Prostate gland (tissue), 2 donors: ENCODE measurements around the gene SLK. TPM values are rescaled to one million over a fixed set of nuclear protein-coding genes. Genes with fewer than 3 reads are reported as not detected.

Source experiments
- DNase-seq: peaks from one replicate; pipeline ENCODE4 v3.0.0-alpha.2; 2019; ENCODE audit warnings: low spot score
- H3K27ac ChIP-seq, 2 donors: fragments of 200-600 bp; sonication (generic); 2 replicates each; pipeline ENCODE4 v1.5.1; 2017 to 2019
- H3K27me3 ChIP-seq: fragments of 200-600 bp; sonication (generic); replicated peaks from 2 replicates; pipeline ENCODE4 v1.5.1; 2019; ENCODE audit not compliant: insufficient read depth
- H3K36me3 ChIP-seq, 2 donors: fragments of 200-600 bp; sonication (generic); 1 replicate in 1 of 2; 2 replicates in 1 of 2; pipeline versions ENCODE4 v1.5.1 to v1.8.1; 2017 to 2019
- H3K4me1 ChIP-seq: fragments of 200-600 bp; sonication (generic); replicated peaks from 2 replicates; pipeline ENCODE4 v1.5.1; 2019
- H3K4me3 ChIP-seq, 2 donors: fragments of 200-600 bp; sonication (generic); 2 replicates each; pipeline ENCODE4 v1.5.1; 2017 to 2019
- H3K9me3 ChIP-seq: fragments of 200-600 bp; sonication (generic); 2 replicates; pipeline ENCODE4 v1.5.1; 2017
- POLR2A ChIP-seq: fragments of 450-650 bp; IDR thresholded peaks from one replicate; pipeline ENCODE4 v1.6.1; 2016; ENCODE audit warnings: antibody characterized with exemption, mild to moderate bottlenecking
- POLR2AphosphoS5 ChIP-seq: sonication (generic); formaldehyde crosslinking; IDR thresholded peaks from one replicate; pipeline ENCODE4 v1.6.1; 2017; ENCODE audit warnings: antibody characterized with exemption
- WGBS: methylation state at CpG from one replicate; pipeline ENCODE4 v1.1.5; 2018; 5-methylcytosine and 5-hydroxymethylcytosine counted together
- intact Hi-C: fragments of 100-400 bp; cut with DNase I; formaldehyde crosslinking; loops from one replicate; pipeline ENCODE4 v1.14.2; 2022
- total RNA-seq, 2 donors: library from RNA; depleted of rRNA; stranded (reverse); fragments of >200 nt; gene quantifications; one replicate each; pipeline ENCODE4 v1.1.0, GENCODE V29; 2016
- TF ChIP-seq, protein P1 (sequence below), 4 experiments: fragments of 200-600 bp in 2 of 4; fragments of 450-650 bp in 2 of 4; sonication (generic) in 2 of 4; IDR thresholded peaks; 1 replicate in 3 of 4; 2 replicates in 1 of 4; pipeline ENCODE4 v1.5.1; 2016 to 2019; ENCODE audit warnings: antibody characterized with exemption in 4 of 4, mild to moderate bottlenecking in 2 of 4, moderate library complexity in 2 of 4

The SLK gene
- total RNA-seq, 2 donors from 2014 or later: 30.7 to 55.8 TPM

DNA sequence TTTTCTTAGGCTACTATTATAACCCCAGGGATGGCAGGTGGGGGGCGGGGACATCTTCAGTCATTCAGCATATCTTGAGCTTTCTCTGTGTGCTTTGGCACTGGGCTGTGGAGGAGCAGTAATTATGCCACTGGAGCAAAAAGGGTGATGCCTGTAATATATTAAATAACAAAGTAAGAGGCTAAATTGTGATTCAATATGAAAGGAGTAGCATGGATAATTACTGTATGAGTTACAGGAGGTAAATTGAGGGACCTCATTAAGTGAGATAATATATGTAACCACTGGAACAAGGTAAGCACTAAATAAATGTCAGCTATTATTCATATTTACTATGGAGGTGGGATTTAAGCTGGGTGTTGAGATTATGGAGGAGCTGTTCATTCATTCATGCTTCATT, 45.7 kb upstream of the SLK start:
- Histone ChIP-seq H3K27me3 (no peaks in the 10 kb centered on the region), H3K4me1 (peaks cover 7% of the 10 kb centered on the region), H3K27ac (no peak overlapping the region), H3K9me3 (no peaks in the 10 kb centered on the region), H3K4me3 (no peak overlapping the region), H3K36me3 (no peaks in the 10 kb centered on the region)
- DNase-seq: no peak
- 92% methylated on average over 1 of the region's 1 CpG for WGBS
- TF ChIP-seq POLR2AphosphoS5 (no peak), POLR2A (no peak)
- TF ChIP-seq, protein P1, sequence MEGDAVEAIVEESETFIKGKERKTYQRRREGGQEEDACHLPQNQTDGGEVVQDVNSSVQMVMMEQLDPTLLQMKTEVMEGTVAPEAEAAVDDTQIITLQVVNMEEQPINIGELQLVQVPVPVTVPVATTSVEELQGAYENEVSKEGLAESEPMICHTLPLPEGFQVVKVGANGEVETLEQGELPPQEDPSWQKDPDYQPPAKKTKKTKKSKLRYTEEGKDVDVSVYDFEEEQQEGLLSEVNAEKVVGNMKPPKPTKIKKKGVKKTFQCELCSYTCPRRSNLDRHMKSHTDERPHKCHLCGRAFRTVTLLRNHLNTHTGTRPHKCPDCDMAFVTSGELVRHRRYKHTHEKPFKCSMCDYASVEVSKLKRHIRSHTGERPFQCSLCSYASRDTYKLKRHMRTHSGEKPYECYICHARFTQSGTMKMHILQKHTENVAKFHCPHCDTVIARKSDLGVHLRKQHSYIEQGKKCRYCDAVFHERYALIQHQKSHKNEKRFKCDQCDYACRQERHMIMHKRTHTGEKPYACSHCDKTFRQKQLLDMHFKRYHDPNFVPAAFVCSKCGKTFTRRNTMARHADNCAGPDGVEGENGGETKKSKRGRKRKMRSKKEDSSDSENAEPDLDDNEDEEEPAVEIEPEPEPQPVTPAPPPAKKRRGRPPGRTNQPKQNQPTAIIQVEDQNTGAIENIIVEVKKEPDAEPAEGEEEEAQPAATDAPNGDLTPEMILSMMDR (IDR thresholded peaks at IDR 0.05): no peak
- intact Hi-C loops: no loop called here

DNA sequence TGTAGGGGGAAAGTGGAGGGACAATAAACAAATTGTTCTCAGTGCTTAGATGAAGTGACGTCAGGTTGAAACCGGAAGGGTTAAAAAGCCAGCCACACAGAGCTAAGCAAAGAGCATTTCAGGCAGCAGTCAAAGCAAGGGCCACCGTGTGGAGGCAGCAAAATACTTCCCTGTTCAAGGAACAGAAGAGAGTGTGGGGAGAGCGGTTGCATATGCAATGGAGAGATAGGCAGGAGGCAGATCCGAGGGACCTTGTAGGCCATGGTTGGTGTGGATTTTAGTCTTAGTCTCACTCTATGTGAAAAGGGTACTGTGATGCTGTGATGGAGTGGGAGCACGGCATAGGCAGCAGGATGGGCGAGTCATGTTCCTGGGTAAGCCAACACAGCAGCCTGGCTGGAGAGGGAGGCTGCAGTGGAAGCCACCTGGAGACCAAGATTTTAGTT, 45.2 kb upstream of the SLK start:
- H3K4me3 ChIP-seq: no peak overlapping the region
- no peak for DNase-seq
- H3K4me1 ChIP-seq: peaks cover 7% of the 10 kb centered on the region
- intact Hi-C loops: no loop called here
- no peaks in the 10 kb centered on the region for H3K9me3 ChIP-seq
- no peaks in the 10 kb centered on the region for H3K27me3 ChIP-seq
- H3K27ac ChIP-seq: no peak overlapping the region
- WGBS: 59% methylated on average over 7 of the region's 7 CpGs
- TF ChIP-seq, protein P1 (IDR thresholded peaks at IDR 0.05): no peak
- no peak for TF ChIP-seq POLR2A
- no peak for TF ChIP-seq POLR2AphosphoS5
- H3K36me3 ChIP-seq: no peaks in the 10 kb centered on the region

DNA sequence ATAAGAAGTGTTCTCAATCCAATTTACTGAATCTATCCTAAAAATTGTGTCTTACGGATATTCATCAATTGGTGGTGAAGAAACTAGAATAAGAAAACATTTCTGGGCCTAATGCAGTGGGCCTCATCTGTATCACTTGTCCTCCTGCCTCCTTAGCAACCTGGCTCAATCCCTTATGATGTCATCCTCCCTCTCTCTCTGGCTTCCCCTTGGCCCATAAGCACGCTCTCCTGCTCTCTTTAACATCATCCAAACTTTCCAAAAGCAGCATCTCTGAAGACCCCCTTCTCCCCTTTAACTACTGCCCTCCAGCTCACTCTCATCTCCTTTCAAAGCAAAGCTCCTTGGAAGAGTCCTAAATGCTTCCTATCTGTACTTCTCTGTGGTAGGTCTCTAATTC, 44.3 kb upstream of the SLK start:
- WGBS: 92% methylated on average over 2 of the region's 2 CpGs
- Histone ChIP-seq H3K4me3 (no peak overlapping the region), H3K27ac (no peak overlapping the region), H3K36me3 (no peaks in the 10 kb centered on the region), H3K27me3 (no peaks in the 10 kb centered on the region), H3K9me3 (no peaks in the 10 kb centered on the region), H3K4me1 (no peaks in the 10 kb centered on the region)
- TF ChIP-seq, protein P1 (IDR thresholded peaks at IDR 0.05): no peak
- TF ChIP-seq POLR2A (no peak), POLR2AphosphoS5 (no peak)
- no peak for DNase-seq
- intact Hi-C loops: no loop called here

DNA sequence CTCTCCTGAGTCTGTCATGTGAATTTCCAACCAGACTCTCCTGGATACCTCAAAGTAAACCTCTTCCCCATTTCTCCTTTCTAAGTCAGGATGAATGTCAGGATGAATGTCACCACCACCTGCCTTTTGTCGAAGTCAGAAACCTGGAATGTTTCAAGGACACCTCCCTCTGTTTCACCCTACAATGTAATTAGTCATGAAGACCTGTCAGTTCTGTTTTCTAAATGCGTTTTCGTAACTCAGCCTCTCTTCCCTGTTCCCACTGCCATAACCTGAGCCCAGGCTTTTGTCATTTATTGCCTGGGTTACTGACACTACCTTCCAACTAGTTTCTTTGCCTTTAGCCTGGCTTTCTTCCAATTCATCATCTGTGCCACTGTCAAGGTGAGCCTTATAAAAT, 43.4 kb upstream of the SLK start:
- WGBS: 31% methylated on average over 3 of the region's 3 CpGs
- DNase-seq: no peak
- Histone ChIP-seq H3K9me3 (no peaks in the 10 kb centered on the region), H3K36me3 (no peaks in the 10 kb centered on the region), H3K27me3 (no peaks in the 10 kb centered on the region), H3K27ac (no peak overlapping the region), H3K4me1 (no peaks in the 10 kb centered on the region), H3K4me3 (no peak overlapping the region)
- TF ChIP-seq POLR2A: no peak
- TF ChIP-seq, protein P1 (IDR thresholded peaks at IDR 0.05): no peak
- TF ChIP-seq POLR2AphosphoS5: no peak
- intact Hi-C loops: no loop called here

DNA sequence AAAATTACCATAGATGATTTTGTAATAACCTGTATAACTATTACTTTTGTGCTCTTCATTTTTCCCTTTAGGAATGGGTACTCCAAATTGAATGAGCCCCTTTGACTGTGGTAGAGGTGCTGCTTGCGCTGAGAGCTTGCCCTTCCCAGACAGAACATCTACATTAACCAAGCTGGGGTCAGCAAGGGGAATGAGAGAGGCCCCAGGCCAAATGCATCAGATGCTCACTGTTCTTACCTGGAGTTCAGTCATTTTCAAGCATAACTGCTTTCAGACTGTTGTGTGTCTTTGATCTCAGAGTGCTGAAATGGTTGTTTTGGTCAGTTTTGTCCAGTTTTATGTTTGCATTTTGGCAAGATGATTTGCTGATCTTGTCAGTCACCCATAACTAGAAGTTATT, 41.3 kb upstream of the SLK start:
- no peak for DNase-seq
- Histone ChIP-seq H3K27me3 (no peaks in the 10 kb centered on the region), H3K4me3 (no peak overlapping the region), H3K4me1 (no peaks in the 10 kb centered on the region), H3K9me3 (no peaks in the 10 kb centered on the region), H3K27ac (no peak overlapping the region), H3K36me3 (no peaks in the 10 kb centered on the region)
- 96% methylated on average over 1 of the region's 1 CpG for WGBS
- TF ChIP-seq POLR2AphosphoS5: no peak
- TF ChIP-seq, protein P1 (IDR thresholded peaks at IDR 0.05): no peak
- TF ChIP-seq POLR2A: no peak
- intact Hi-C loops: no loop called here
